GM23338 (cell line): ENCODE data around the gene CFAP53. TPM values are rescaled to one million over a fixed set of nuclear protein-coding genes. Genes with fewer than 3 reads are reported as not detected.
A peak's percentile ranks its signal among the peaks of the same experiment; 100 is the strongest.

ENCODE experiments used
- ATAC-seq: fragments of 200-7000 bp; cut with Tn5 transposase; 3 replicates; pipeline ENCODE4 v1.9.1; 2020
- DNase-seq: peaks from one replicate; pipeline ENCODE4 v3.0.0-alpha.2; 2015; ENCODE audit warnings: low spot score
- H2AFZ ChIP-seq: fragments of 200-600 bp; sonication (generic); 2 replicates; pipeline ENCODE4 v1.8.0; 2016; ENCODE audit warnings: antibody characterized with exemption, mild to moderate bottlenecking, moderate library complexity
- H3F3A ChIP-seq: fragments of 200-600 bp; sonication (generic); replicated peaks from 2 replicates; pipeline ENCODE4 v1.8.0; 2017; ENCODE audit warnings: antibody characterized with exemption, mixed run types, low read depth
- H3K27ac ChIP-seq: fragments of 200-600 bp; sonication (generic); 2 replicates; pipeline ENCODE4 v1.6.1; 2016; ENCODE audit warnings: low read depth
- H3K27me3 ChIP-seq: fragments of 200-600 bp; sonication (generic); 2 replicates; pipeline ENCODE4 v1.8.0; 2016; ENCODE audit warnings: mild to moderate bottlenecking, mixed run types, moderate library complexity; ENCODE audit not compliant: insufficient read depth
- H3K36me3 ChIP-seq: fragments of 200-600 bp; sonication (generic); 2 replicates; pipeline ENCODE4 v1.8.0; 2016; ENCODE audit warnings: mild to moderate bottlenecking; ENCODE audit not compliant: insufficient read depth
- H3K4me1 ChIP-seq: fragments of 200-600 bp; sonication (generic); 2 replicates; pipeline ENCODE4 v1.8.0; 2016; ENCODE audit warnings: mild to moderate bottlenecking, moderate library complexity; ENCODE audit not compliant: insufficient read depth
- H3K4me2 ChIP-seq: fragments of 200-600 bp; sonication (generic); 2 replicates; pipeline ENCODE4 v1.7.1; 2017; ENCODE audit warnings: mixed run types
- H3K4me3 ChIP-seq: fragments of 200-600 bp; sonication (generic); 2 replicates; pipeline ENCODE4 v1.6.1; 2016; ENCODE audit warnings: mixed run types
- H3K79me2 ChIP-seq: fragments of 200-600 bp; sonication (generic); replicated peaks from 2 replicates; pipeline ENCODE4 v1.8.0; 2017; ENCODE audit warnings: mild to moderate bottlenecking; ENCODE audit not compliant: insufficient read depth
- H3K9me2 ChIP-seq: fragments of 200-600 bp; sonication (generic); 2 replicates; pipeline ENCODE4 v1.8.0; 2017; ENCODE audit not compliant: insufficient read depth
- H4K20me1 ChIP-seq: fragments of 200-600 bp; sonication (generic); replicated peaks from 2 replicates; pipeline ENCODE4 v1.8.0; 2017; ENCODE audit warnings: mild to moderate bottlenecking; ENCODE audit not compliant: insufficient read depth
- H3K27ac Mint-ChIP-seq: 2 replicates; pipeline ENCODE4 v1.8.0; 2020; ENCODE audit warnings: inconsistent platforms, mild to moderate bottlenecking, moderate library complexity, mixed read lengths
- H3K27me3 Mint-ChIP-seq: 3 replicates; pipeline ENCODE4 v1.8.0; 2022; ENCODE audit warnings: low read depth, mild to moderate bottlenecking, moderate library complexity, mixed read lengths, inconsistent platforms; ENCODE audit not compliant: insufficient read depth, poor library complexity
- H3K36me3 Mint-ChIP-seq: 3 replicates; pipeline ENCODE4 v1.8.0; 2021; ENCODE audit warnings: low read depth, mild to moderate bottlenecking, inconsistent platforms, moderate library complexity, mixed read lengths
- H3K4me1 Mint-ChIP-seq: 3 replicates; pipeline ENCODE4 v1.8.0; 2020; ENCODE audit warnings: mild to moderate bottlenecking, inconsistent platforms, mixed read lengths
- H3K4me3 Mint-ChIP-seq: 3 replicates; pipeline ENCODE4 v1.8.0; 2021; ENCODE audit warnings: moderate library complexity, mild to moderate bottlenecking, inconsistent platforms, mixed read lengths
- H3K9me3 Mint-ChIP-seq: 3 replicates; pipeline ENCODE4 v1.8.0; 2020; ENCODE audit warnings: moderate library complexity, mild to moderate bottlenecking, inconsistent platforms, mixed read lengths
- CREB1 ChIP-seq: fragments of 250-450 bp; sonication (Bioruptor Pico); IDR thresholded peaks from 2 replicates; pipeline ENCODE4 v1.5.0; 2020; ENCODE audit warnings: low read depth, mild to moderate bottlenecking, moderate library complexity
- CTCF ChIP-seq, 2 experiments: fragments of 200-600 bp in 1 of 2; sonication (generic) in 1 of 2; conservative IDR thresholded peaks; 2 replicates each; pipeline versions ENCODE4 v1.5.1 to v1.6.1; 2016 to 2017; ENCODE audit warnings: antibody characterized with exemption in 2 of 2, low read depth in 2 of 2, mild to moderate bottlenecking in 2 of 2, moderate library complexity in 1 of 2
- ETS1 ChIP-seq: IDR thresholded peaks from 2 replicates; pipeline ENCODE4 v1.6.1; 2016; ENCODE audit warnings: antibody characterized with exemption
- EZH2 ChIP-seq: fragments of 200-600 bp; sonication (generic); IDR thresholded peaks from one replicate; pipeline ENCODE4 v1.8.0; 2017; ENCODE audit warnings: antibody characterized with exemption, mild to moderate bottlenecking, low read depth; ENCODE audit not compliant: unreplicated experiment
- EZH2phosphoT487 ChIP-seq: fragments of 200-600 bp; sonication (generic); IDR thresholded peaks from one replicate; pipeline ENCODE4 v1.8.1; 2018; ENCODE audit warnings: antibody characterized with exemption; ENCODE audit not compliant: unreplicated experiment
- JUNB ChIP-seq: IDR thresholded peaks from one replicate; pipeline ENCODE4 v1.6.1; 2016; ENCODE audit warnings: antibody characterized with exemption; ENCODE audit not compliant: unreplicated experiment
- NANOG ChIP-seq: IDR thresholded peaks from 2 replicates; pipeline ENCODE4 v1.6.1; 2016; ENCODE audit warnings: antibody characterized with exemption, borderline replicate concordance
- POLR2AphosphoS5 ChIP-seq: IDR thresholded peaks from 2 replicates; pipeline ENCODE4 v1.6.1; 2016; ENCODE audit warnings: antibody characterized with exemption, low read depth
- REST ChIP-seq: IDR thresholded peaks from one replicate; pipeline ENCODE4 v1.6.1; 2018; ENCODE audit warnings: antibody characterized with exemption; ENCODE audit not compliant: unreplicated experiment
- STAT1 ChIP-seq: IDR thresholded peaks from one replicate; pipeline ENCODE4 v1.6.1; 2016; ENCODE audit warnings: antibody characterized with exemption; ENCODE audit not compliant: unreplicated experiment
- ZNF114 ChIP-seq: fragments of 250-450 bp; sonication (Bioruptor Pico); IDR thresholded peaks from 2 replicates; pipeline ENCODE4 v1.5.0; 2020; ENCODE audit warnings: mild to moderate bottlenecking, moderate library complexity
- ZNF331 ChIP-seq: fragments of 250-450 bp; sonication (Bioruptor Pico); IDR thresholded peaks from 2 replicates; pipeline ENCODE4 v1.5.0; 2020; ENCODE audit warnings: low read depth, mild to moderate bottlenecking, moderate library complexity
- ZNF462 ChIP-seq: fragments of 250-450 bp; sonication (Bioruptor Pico); IDR thresholded peaks from 2 replicates; pipeline ENCODE4 v1.5.0; 2020; ENCODE audit warnings: mild to moderate bottlenecking, moderate library complexity
- polyA plus RNA-seq: library from polyadenylated mRNA; unstranded; fragments of >200 nt; fragmentation: Nextera tagmentation; extraction: Ambion mirVana; gene quantifications from 2 replicates; pipeline ENCODE4 v1.2.1, GENCODE V29; 2016
- total RNA-seq: library from RNA; depleted of rRNA; stranded (reverse); fragments of >200 nt; shearing (Covaris generic); gene quantifications from 2 replicates; pipeline ENCODE4 v1.2.3, GENCODE V29; 2014

Gene CFAP53
- total and polyA plus RNA-seq, 2 experiments from 2014 or later = 0.71 TPM; not detected in 1

GRCh38 chr18:50279752-50280151 is 13.5 kb upstream of the CFAP53 start:
- H4K20me1 ChIP-seq = no peaks in the 10 kb centered on the region; the same call in 1 of the 2 replicates
- Mint-ChIP-seq H3K27ac (no peak overlapping the region), H3K36me3 (peaks cover 57% of the 10 kb centered on the region), H3K4me1 (peaks cover 10% of the 10 kb centered on the region), H3K27me3 (peaks cover 8% of the 10 kb centered on the region), H3K4me3 (peak overlapping the region; percentile 91; the same call in 2 of the 3 replicates), H3K9me3 (no peaks in the 10 kb centered on the region; the same call in 2 of the 3 replicates)
- H3K4me1 ChIP-seq = peaks cover 6% of the 10 kb centered on the region; the same call in 1 of the 2 replicates
- H3F3A ChIP-seq = no peaks in the 10 kb centered on the region; the same call in 1 of the 2 replicates
- no peak overlapping the region for H3K4me2 ChIP-seq
- no peak for ATAC-seq
- TF ChIP-seq JUNB (no peak), ZNF462 (no peak), ZNF331 (CRISPR knock-in tag) (no peak), NANOG (no peak), CTCF (conservative IDR thresholded peaks at IDR 0.05; ENCODE audit: low read depth in 2 of 2) (no peak), CREB1 (CRISPR knock-in tag) (no peak), ZNF114 (CRISPR knock-in tag) (no peak), STAT1 (no peak), ETS1 (no peak), EZH2 (no peak), EZH2phosphoT487 (no peak), REST (no peak), POLR2AphosphoS5 (no peak)
- H2AFZ ChIP-seq = no peak overlapping the region
- DNase-seq = no peak
- H3K9me2 ChIP-seq = no peaks in the 10 kb centered on the region
- H3K79me2 ChIP-seq = peaks cover 25% of the 10 kb centered on the region
- H3K36me3 ChIP-seq = peaks cover 8% of the 10 kb centered on the region; the same call in 1 of the 2 replicates
- H3K4me3 ChIP-seq = no peak overlapping the region
- no peak overlapping the region for H3K27ac ChIP-seq
- no peaks in the 10 kb centered on the region for H3K27me3 ChIP-seq
